WTC11 (cell line): ENCODE results near the gene SMO. TPM values are rescaled to one million over a fixed set of nuclear protein-coding genes. Genes with fewer than 3 reads are reported as not detected.

Experiments used
- ATAC-seq: fragments of 200-7000 bp; cut with Tn5 transposase; 2 replicates; pipeline ENCODE4 v1.10.0; 2021; ENCODE audit warnings: mild to moderate bottlenecking, moderate library complexity
- CTCF ChIA-PET: fragments of 300-600 bp; sonication (Branson Sonifier 250); formaldehyde crosslinking; loops from one replicate; lab custom pipeline; 2021; ENCODE audit warnings: antibody characterized with exemption; lab: Charles Lee
- POLR2A ChIA-PET: fragments of 350-600 bp; sonication (Branson Sonifier 250); formaldehyde crosslinking; loops from one replicate; lab custom pipeline; 2021; ENCODE audit warnings: antibody characterized with exemption; lab: Charles Lee
- DNase-seq: peaks from one replicate; pipeline ENCODE4 v3.0.0; 2021; ENCODE audit warnings: low spot score
- H3K27ac Mint-ChIP-seq: 2 replicates; pipeline ENCODE4 v1.8.0; 2021; ENCODE audit warnings: mixed read lengths
- H3K27me3 Mint-ChIP-seq: 2 replicates; pipeline ENCODE4 v1.8.0; 2021; ENCODE audit warnings: low read depth, mild to moderate bottlenecking, moderate library complexity, mixed read lengths
- H3K36me3 Mint-ChIP-seq: 2 replicates; pipeline ENCODE4 v1.8.0; 2021; ENCODE audit warnings: mixed read lengths
- H3K4me1 Mint-ChIP-seq: 2 replicates; pipeline ENCODE4 v1.8.0; 2022; ENCODE audit warnings: mixed read lengths
- H3K4me3 Mint-ChIP-seq: 2 replicates; pipeline ENCODE4 v1.8.0; 2021; ENCODE audit warnings: mild to moderate bottlenecking, moderate library complexity, mixed read lengths
- H3K9me3 Mint-ChIP-seq: 2 replicates; pipeline ENCODE4 v1.8.0; 2021; ENCODE audit warnings: mixed read lengths
- GABPB1 ChIP-seq: sonication (generic); formaldehyde crosslinking; IDR thresholded peaks from 2 replicates; pipeline ENCODE4 v1.8.1; 2023; ENCODE audit warnings: mild to moderate bottlenecking, missing genetic modification reagents
- NFATC4 ChIP-seq: fragments of 250-450 bp; sonication (Bioruptor Pico); IDR thresholded peaks from 2 replicates; pipeline ENCODE4 v1.9.0; 2021; ENCODE audit warnings: mild to moderate bottlenecking
- ZNF138 ChIP-seq: sonication (generic); formaldehyde crosslinking; conservative IDR thresholded peaks from 2 replicates; pipeline ENCODE4 v1.8.1; 2022; ENCODE audit warnings: mild to moderate bottlenecking, moderate library complexity, missing genetic modification reagents
- total RNA-seq: library from RNA; stranded (reverse); gene quantifications from 3 replicates; pipeline ENCODE4 v1.2.3, GENCODE V29; 2021
- TF ChIP-seq, protein P1 (sequence below): sonication (generic); formaldehyde crosslinking; IDR thresholded peaks from 2 replicates; pipeline ENCODE4 v1.8.1; 2022; ENCODE audit warnings: mild to moderate bottlenecking, moderate library complexity, missing genetic modification reagents
- TF ChIP-seq, protein P2 (sequence below): fragments of 200-600 bp; IDR thresholded peaks from 2 replicates; pipeline ENCODE4 v1.8.0; 2022; ENCODE audit warnings: antibody characterized with exemption
- TF ChIP-seq, protein P3 (sequence below): fragments of 250-450 bp; sonication (Bioruptor Pico); IDR thresholded peaks from 2 replicates; pipeline ENCODE4 v1.9.0; 2021; ENCODE audit warnings: mild to moderate bottlenecking
- TF ChIP-seq, protein P4 (sequence below): sonication (generic); formaldehyde crosslinking; IDR thresholded peaks from 2 replicates; pipeline ENCODE4 v1.8.0; 2022; ENCODE audit warnings: mild to moderate bottlenecking, missing genetic modification reagents
- TF ChIP-seq, protein P5 (sequence below): sonication (generic); formaldehyde crosslinking; IDR thresholded peaks from 2 replicates; pipeline ENCODE4 v1.8.0; 2023; ENCODE audit warnings: mild to moderate bottlenecking, missing genetic modification reagents
- TF ChIP-seq, protein P6 (sequence below): sonication (generic); formaldehyde crosslinking; IDR thresholded peaks from 2 replicates; pipeline ENCODE4 v1.8.1; 2022; ENCODE audit warnings: missing genetic modification reagents, borderline replicate concordance

The SMO gene
- total RNA-seq, 1 experiment from 2014 or later, result 56.9 TPM

DNA sequence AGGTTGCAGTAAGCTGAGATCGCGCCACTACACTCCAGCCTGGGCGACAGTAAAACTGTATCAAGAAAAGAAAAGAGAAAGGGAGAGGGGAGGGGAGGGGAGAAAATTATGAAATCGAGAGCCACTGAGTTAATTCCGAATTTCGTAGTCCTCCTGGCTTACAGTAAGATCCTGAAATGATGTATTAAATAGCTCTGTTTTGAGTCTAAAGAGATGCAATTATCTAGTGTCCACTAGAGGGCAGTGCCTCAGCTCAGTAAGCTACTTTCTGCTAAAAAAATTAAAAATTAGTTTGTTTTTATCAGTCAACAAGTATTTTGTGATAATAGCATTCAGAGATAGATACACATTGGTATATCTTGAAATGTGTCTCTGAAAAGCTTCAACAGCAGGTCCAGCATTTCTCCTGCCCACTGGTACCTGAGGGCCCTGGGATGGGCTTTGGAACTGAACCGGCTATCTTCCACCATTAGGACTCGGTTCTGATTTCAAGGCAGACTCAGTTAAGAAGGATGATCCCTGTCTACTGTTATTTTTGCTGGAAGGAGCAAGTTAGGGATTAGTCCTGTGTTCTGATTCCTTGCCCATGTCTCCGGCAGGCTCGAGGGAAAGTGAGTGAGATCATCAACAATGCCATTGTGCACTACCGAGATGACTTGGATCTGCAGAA is 24.4 kb upstream of the SMO start:
- no peak for ATAC-seq
- Mint-ChIP-seq H3K4me3 (no peak overlapping the region), H3K36me3 (peaks cover 15% of the 10 kb centered on the region; the same call in 1 of the 2 replicates), H3K4me1 (peaks cover 17% of the 10 kb centered on the region), H3K27me3 (no peaks in the 10 kb centered on the region), H3K27ac (no peak overlapping the region), H3K9me3 (no peaks in the 10 kb centered on the region)
- POLR2A ChIA-PET, result interaction anchor here (0.9 to 1.4 kb wide), 2 partner anchors 25 to 29 kb away, joined by 3 to 9 read pairs; partner anchors contain the start of gene SMO
- no peak for DNase-seq
- CTCF ChIA-PET, result interaction anchor here (0.6 to 1.7 kb wide), 61 partner anchors 8 to 737 kb away, joined by 3 to 56 read pairs (median 5); partner anchors contain the start of genes AHCYL2, ATP6V1F, SMO and STRIP2
- TF ChIP-seq, protein P1, sequence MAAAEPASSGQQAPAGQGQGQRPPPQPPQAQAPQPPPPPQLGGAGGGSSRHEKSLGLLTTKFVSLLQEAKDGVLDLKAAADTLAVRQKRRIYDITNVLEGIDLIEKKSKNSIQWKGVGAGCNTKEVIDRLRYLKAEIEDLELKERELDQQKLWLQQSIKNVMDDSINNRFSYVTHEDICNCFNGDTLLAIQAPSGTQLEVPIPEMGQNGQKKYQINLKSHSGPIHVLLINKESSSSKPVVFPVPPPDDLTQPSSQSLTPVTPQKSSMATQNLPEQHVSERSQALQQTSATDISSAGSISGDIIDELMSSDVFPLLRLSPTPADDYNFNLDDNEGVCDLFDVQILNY (CRISPR knock-in tag), result no peak
- TF ChIP-seq, protein P2, sequence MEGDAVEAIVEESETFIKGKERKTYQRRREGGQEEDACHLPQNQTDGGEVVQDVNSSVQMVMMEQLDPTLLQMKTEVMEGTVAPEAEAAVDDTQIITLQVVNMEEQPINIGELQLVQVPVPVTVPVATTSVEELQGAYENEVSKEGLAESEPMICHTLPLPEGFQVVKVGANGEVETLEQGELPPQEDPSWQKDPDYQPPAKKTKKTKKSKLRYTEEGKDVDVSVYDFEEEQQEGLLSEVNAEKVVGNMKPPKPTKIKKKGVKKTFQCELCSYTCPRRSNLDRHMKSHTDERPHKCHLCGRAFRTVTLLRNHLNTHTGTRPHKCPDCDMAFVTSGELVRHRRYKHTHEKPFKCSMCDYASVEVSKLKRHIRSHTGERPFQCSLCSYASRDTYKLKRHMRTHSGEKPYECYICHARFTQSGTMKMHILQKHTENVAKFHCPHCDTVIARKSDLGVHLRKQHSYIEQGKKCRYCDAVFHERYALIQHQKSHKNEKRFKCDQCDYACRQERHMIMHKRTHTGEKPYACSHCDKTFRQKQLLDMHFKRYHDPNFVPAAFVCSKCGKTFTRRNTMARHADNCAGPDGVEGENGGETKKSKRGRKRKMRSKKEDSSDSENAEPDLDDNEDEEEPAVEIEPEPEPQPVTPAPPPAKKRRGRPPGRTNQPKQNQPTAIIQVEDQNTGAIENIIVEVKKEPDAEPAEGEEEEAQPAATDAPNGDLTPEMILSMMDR, result peak; percentile 67
- TF ChIP-seq, protein P3, sequence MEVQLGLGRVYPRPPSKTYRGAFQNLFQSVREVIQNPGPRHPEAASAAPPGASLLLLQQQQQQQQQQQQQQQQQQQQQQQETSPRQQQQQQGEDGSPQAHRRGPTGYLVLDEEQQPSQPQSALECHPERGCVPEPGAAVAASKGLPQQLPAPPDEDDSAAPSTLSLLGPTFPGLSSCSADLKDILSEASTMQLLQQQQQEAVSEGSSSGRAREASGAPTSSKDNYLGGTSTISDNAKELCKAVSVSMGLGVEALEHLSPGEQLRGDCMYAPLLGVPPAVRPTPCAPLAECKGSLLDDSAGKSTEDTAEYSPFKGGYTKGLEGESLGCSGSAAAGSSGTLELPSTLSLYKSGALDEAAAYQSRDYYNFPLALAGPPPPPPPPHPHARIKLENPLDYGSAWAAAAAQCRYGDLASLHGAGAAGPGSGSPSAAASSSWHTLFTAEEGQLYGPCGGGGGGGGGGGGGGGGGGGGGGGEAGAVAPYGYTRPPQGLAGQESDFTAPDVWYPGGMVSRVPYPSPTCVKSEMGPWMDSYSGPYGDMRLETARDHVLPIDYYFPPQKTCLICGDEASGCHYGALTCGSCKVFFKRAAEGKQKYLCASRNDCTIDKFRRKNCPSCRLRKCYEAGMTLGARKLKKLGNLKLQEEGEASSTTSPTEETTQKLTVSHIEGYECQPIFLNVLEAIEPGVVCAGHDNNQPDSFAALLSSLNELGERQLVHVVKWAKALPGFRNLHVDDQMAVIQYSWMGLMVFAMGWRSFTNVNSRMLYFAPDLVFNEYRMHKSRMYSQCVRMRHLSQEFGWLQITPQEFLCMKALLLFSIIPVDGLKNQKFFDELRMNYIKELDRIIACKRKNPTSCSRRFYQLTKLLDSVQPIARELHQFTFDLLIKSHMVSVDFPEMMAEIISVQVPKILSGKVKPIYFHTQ (CRISPR knock-in tag), result no peak

DNA sequence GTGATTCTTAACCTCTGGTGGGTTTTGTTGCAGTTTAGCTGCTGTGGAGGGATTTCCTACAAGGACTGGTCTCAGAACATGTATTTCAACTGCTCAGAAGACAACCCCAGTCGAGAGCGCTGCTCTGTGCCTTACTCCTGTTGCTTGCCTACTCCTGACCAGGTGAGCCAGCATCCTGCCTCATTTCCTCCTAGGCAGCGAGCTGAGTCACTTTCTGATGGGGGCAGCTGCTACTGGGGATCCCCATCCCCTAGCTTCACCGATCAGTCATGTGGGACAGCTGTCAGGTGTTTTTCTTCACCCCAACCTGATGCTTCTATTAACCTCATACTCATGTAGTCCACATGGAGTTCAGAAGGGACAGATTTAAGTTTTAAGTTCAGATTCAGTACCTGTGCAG is 21.7 kb upstream of the SMO start:
- TF ChIP-seq, protein P4, sequence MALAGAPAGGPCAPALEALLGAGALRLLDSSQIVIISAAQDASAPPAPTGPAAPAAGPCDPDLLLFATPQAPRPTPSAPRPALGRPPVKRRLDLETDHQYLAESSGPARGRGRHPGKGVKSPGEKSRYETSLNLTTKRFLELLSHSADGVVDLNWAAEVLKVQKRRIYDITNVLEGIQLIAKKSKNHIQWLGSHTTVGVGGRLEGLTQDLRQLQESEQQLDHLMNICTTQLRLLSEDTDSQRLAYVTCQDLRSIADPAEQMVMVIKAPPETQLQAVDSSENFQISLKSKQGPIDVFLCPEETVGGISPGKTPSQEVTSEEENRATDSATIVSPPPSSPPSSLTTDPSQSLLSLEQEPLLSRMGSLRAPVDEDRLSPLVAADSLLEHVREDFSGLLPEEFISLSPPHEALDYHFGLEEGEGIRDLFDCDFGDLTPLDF (CRISPR knock-in tag), result no peak
- no peak for TF ChIP-seq GABPB1 (CRISPR knock-in tag)
- no peak for TF ChIP-seq ZNF138 (CRISPR knock-in tag)
- no peak for TF ChIP-seq NFATC4
- TF ChIP-seq, protein P5, sequence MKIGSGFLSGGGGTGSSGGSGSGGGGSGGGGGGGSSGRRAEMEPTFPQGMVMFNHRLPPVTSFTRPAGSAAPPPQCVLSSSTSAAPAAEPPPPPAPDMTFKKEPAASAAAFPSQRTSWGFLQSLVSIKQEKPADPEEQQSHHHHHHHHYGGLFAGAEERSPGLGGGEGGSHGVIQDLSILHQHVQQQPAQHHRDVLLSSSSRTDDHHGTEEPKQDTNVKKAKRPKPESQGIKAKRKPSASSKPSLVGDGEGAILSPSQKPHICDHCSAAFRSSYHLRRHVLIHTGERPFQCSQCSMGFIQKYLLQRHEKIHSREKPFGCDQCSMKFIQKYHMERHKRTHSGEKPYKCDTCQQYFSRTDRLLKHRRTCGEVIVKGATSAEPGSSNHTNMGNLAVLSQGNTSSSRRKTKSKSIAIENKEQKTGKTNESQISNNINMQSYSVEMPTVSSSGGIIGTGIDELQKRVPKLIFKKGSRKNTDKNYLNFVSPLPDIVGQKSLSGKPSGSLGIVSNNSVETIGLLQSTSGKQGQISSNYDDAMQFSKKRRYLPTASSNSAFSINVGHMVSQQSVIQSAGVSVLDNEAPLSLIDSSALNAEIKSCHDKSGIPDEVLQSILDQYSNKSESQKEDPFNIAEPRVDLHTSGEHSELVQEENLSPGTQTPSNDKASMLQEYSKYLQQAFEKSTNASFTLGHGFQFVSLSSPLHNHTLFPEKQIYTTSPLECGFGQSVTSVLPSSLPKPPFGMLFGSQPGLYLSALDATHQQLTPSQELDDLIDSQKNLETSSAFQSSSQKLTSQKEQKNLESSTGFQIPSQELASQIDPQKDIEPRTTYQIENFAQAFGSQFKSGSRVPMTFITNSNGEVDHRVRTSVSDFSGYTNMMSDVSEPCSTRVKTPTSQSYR (CRISPR knock-in tag), result no peak
- TF ChIP-seq, protein P6, sequence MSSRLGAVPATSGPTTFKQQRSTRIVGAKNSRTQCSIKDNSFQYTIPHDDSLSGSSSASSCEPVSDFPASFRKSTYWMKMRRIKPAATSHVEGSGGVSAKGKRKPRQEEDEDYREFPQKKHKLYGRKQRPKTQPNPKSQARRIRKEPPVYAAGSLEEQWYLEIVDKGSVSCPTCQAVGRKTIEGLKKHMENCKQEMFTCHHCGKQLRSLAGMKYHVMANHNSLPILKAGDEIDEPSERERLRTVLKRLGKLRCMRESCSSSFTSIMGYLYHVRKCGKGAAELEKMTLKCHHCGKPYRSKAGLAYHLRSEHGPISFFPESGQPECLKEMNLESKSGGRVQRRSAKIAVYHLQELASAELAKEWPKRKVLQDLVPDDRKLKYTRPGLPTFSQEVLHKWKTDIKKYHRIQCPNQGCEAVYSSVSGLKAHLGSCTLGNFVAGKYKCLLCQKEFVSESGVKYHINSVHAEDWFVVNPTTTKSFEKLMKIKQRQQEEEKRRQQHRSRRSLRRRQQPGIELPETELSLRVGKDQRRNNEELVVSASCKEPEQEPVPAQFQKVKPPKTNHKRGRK (CRISPR knock-in tag), result no peak
- DNase-seq (no peak), ATAC-seq (no peak)
- Mint-ChIP-seq H3K36me3 (peaks cover 15% of the 10 kb centered on the region; the same call in 1 of the 2 replicates), H3K4me1 (peaks cover 39% of the 10 kb centered on the region), H3K9me3 (no peaks in the 10 kb centered on the region), H3K4me3 (no peak overlapping the region), H3K27ac (no peak overlapping the region), H3K27me3 (no peaks in the 10 kb centered on the region; the same call in 1 of the 2 replicates)
- ChIA-PET CTCF (interaction anchor here (1.4 to 4.1 kb wide), 2 partner anchors 22 to 43 kb away, joined by 3 to 37 read pairs; partner anchors contain the start of gene SMO), POLR2A (no interaction called here)
